PC-3 (cell line): ENCODE results near the gene KLF13. TPM values are rescaled to one million over a fixed set of nuclear protein-coding genes. Genes with fewer than 3 reads are reported as not detected.

ENCODE experiments used
- ATAC-seq: fragments of 200-7000 bp; cut with Tn5 transposase; 2 replicates; pipeline ENCODE4 v1.9.1; 2020; ENCODE audit warnings: mild to moderate bottlenecking, moderate library complexity
- BruUV-seq: library from RNA; stranded (reverse); fragments of 400-500 nt; replicated peaks from 2 replicates; lab custom pipeline; 2021; lab: Mats Ljungman, UMichigan
- CTCF ChIA-PET: fragments of 300-600 bp; sonication (Branson Sonifier 250); formaldehyde crosslinking; loops from one replicate; lab custom pipeline; 2022; ENCODE audit warnings: antibody characterized with exemption; lab: Charles Lee
- POLR2A ChIA-PET: fragments of 300-600 bp; sonication (Branson Sonifier 250); formaldehyde crosslinking; loops from one replicate; lab custom pipeline; 2022; ENCODE audit warnings: antibody characterized with exemption; ENCODE audit not compliant: unreplicated experiment; lab: Charles Lee
- DNase-seq: peaks from one replicate; pipeline ENCODE4 v3.0.0-alpha.2; 2015
- H2AFZ ChIP-seq: fragments of 300-600 bp; sonication (generic); 2 replicates; pipeline ENCODE4 v1.6.0; 2016; ENCODE audit warnings: antibody characterized with exemption, low read length
- H3F3A ChIP-seq: fragments of 300-600 bp; sonication (generic); one replicate; pipeline ENCODE4 v1.6.0; 2017; ENCODE audit warnings: antibody characterized with exemption, low read length, control low read depth, mild to moderate bottlenecking; ENCODE audit not compliant: unreplicated experiment
- H3K27ac ChIP-seq: fragments of 300-600 bp; sonication (generic); 2 replicates; pipeline ENCODE4 v1.5.1; 2016; ENCODE audit warnings: mild to moderate bottlenecking, low read length
- H3K27me3 ChIP-seq: fragments of 300-600 bp; sonication (generic); 2 replicates; pipeline ENCODE4 v1.6.1; 2016; ENCODE audit warnings: low read length, mixed read lengths
- H3K36me3 ChIP-seq: fragments of 300-600 bp; sonication (generic); 2 replicates; pipeline ENCODE4 v1.6.1; 2016; ENCODE audit warnings: low read depth, mixed run types, low read length, mixed read lengths
- H3K4me1 ChIP-seq: fragments of 300-600 bp; sonication (generic); 2 replicates; pipeline ENCODE4 v1.5.1; 2016; ENCODE audit warnings: low read length; ENCODE audit not compliant: insufficient read depth
- H3K4me2 ChIP-seq: fragments of 300-600 bp; sonication (generic); 2 replicates; pipeline ENCODE4 v1.6.0; 2016; ENCODE audit warnings: low read length
- H3K4me3 ChIP-seq: fragments of 300-600 bp; sonication (generic); 2 replicates; pipeline ENCODE4 v1.5.1; 2016; ENCODE audit warnings: mild to moderate bottlenecking, low read length, mixed read lengths
- H3K79me2 ChIP-seq: fragments of 300-600 bp; sonication (generic); 2 replicates; pipeline ENCODE4 v1.6.1; 2017; ENCODE audit warnings: low read length, mixed read lengths
- H3K9ac ChIP-seq: fragments of 300-600 bp; sonication (generic); 2 replicates; pipeline ENCODE4 v1.6.0; 2016; ENCODE audit warnings: mild to moderate bottlenecking, low read length
- H3K9me2 ChIP-seq: fragments of 300-600 bp; sonication (generic); replicated peaks from 2 replicates; pipeline ENCODE4 v1.6.1; 2016; ENCODE audit warnings: mixed run types, low read length, mixed read lengths
- H3K9me3 ChIP-seq: fragments of 300-600 bp; sonication (generic); 2 replicates; pipeline ENCODE4 v1.6.1; 2016; ENCODE audit warnings: low read length, mixed read lengths
- H4K20me1 ChIP-seq: fragments of 300-600 bp; sonication (generic); 2 replicates; pipeline ENCODE4 v1.6.1; 2016; ENCODE audit warnings: low read length, mixed read lengths
- EZH2 ChIP-seq: fragments of 300-600 bp; sonication (generic); IDR thresholded peaks from one replicate; pipeline ENCODE4 v1.6.1; 2017; ENCODE audit warnings: antibody characterized with exemption, mild to moderate bottlenecking, low read length; ENCODE audit not compliant: unreplicated experiment
- EZH2phosphoT487 ChIP-seq: fragments of 300-600 bp; sonication (generic); IDR thresholded peaks from 2 replicates; pipeline ENCODE4 v1.6.1; 2018; ENCODE audit warnings: mild to moderate bottlenecking, antibody characterized with exemption, low read length, borderline replicate concordance
- intact Hi-C: fragments of 100-400 bp; cut with micrococcal nuclease; formaldehyde crosslinking; loops from 2 replicates; pipeline ENCODE4 v1.9.0; 2023
- total RNA-seq: library from RNA; depleted of rRNA; stranded (reverse); fragments of >200 nt; gene quantifications from 2 replicates; pipeline ENCODE4 v1.2.3, GENCODE V29; 2014
- TF ChIP-seq, protein P1 (sequence below): fragments of 300-600 bp; sonication (generic); conservative IDR thresholded peaks from 2 replicates; pipeline ENCODE4 v1.5.1; 2017; ENCODE audit warnings: antibody characterized with exemption, low read depth, mild to moderate bottlenecking, low read length

Gene KLF13
- total RNA-seq, 1 experiment from 2014 or later, result 11.4 TPM

DNA sequence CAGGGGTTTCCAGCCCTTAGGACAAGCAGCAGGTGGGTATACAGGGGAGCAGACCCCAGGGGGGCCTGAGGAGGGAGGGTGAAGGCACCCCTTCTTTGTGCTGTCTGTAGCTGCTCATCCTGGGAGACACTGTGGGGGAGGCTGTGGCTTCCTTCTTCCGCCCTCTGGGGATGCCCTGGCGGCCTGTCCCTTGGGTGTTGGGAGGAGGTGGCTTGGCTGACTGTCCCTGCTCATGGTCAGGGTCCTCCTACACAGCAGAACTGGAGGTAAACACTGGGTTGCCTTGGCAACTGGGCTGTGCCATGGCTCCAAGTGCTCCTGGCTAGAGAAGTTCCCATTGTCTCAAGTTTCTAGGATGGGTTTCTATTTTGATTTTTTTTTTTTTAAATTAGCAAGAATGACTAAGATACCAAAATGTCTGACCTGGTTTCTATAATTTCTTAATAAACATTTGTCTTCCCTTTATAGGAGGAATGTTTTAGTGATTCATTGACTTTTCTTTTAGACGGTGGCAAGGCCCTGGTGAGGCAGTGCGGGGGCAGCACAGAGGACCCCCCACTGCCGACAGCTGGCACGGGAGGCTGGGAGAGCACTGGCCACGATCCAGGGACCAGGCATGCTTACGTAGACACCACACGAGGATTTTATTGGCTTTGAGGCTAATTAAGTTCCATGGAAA lies 12.4 kb downstream of the KLF13 start:
- Histone ChIP-seq H3K27me3 (no peaks in the 10 kb centered on the region), H3K27ac (no peak overlapping the region), H3F3A (no peaks in the 10 kb centered on the region), H4K20me1 (peaks cover 9% of the 10 kb centered on the region; the same call in 1 of the 2 replicates), H3K4me2 (no peak overlapping the region), H3K4me1 (peaks cover 4% of the 10 kb centered on the region; the same call in 1 of the 2 replicates), H3K9me2 (no peaks in the 10 kb centered on the region), H3K9ac (no peak overlapping the region), H3K79me2 (peaks cover 13% of the 10 kb centered on the region), H3K4me3 (no peak overlapping the region), H3K36me3 (no peaks in the 10 kb centered on the region), H3K9me3 (no peaks in the 10 kb centered on the region), H2AFZ (no peak overlapping the region)
- CTCF ChIA-PET, result no interaction called here
- no TSS peak for BruUV-seq
- POLR2A ChIA-PET, result no interaction called here
- ATAC-seq (peak; percentile 85), DNase-seq (peak; percentile 27)
- intact Hi-C loops, result no loop called here
- TF ChIP-seq, protein P1, sequence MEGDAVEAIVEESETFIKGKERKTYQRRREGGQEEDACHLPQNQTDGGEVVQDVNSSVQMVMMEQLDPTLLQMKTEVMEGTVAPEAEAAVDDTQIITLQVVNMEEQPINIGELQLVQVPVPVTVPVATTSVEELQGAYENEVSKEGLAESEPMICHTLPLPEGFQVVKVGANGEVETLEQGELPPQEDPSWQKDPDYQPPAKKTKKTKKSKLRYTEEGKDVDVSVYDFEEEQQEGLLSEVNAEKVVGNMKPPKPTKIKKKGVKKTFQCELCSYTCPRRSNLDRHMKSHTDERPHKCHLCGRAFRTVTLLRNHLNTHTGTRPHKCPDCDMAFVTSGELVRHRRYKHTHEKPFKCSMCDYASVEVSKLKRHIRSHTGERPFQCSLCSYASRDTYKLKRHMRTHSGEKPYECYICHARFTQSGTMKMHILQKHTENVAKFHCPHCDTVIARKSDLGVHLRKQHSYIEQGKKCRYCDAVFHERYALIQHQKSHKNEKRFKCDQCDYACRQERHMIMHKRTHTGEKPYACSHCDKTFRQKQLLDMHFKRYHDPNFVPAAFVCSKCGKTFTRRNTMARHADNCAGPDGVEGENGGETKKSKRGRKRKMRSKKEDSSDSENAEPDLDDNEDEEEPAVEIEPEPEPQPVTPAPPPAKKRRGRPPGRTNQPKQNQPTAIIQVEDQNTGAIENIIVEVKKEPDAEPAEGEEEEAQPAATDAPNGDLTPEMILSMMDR, result no peak
- TF ChIP-seq EZH2 (no peak), EZH2phosphoT487 (no peak)

DNA sequence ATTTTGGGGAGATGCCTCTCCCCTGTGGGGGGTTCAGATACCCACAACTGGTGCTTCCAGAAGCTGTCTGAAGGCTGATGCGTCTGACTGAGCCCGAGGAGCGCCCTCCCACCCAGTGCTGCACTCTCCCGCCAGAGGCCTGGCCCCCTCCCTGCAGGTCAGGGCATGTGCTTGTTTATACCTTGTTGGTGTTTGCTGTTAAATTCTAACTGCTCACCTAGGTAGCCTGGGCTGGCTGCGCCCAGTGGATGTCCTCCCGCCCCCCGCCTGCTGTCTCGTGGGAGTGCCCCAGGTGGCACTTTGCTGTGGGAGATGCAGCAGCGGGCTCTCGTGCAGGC lies 12.9 kb downstream of the KLF13 start:
- BruUV-seq, result no TSS peak
- ATAC-seq (no peak; the same call in 1 of the 2 replicates), DNase-seq (no peak)
- no peak overlapping the region for H3K4me3 ChIP-seq
- no peaks in the 10 kb centered on the region for H3K9me3 ChIP-seq
- H3K9ac ChIP-seq, result no peak overlapping the region
- H3K79me2 ChIP-seq, result peaks cover 11% of the 10 kb centered on the region; the same call in 1 of the 2 replicates
- intact Hi-C loops, result no loop called here
- CTCF ChIA-PET, result no interaction called here
- H3F3A ChIP-seq, result no peaks in the 10 kb centered on the region
- POLR2A ChIA-PET, result no interaction called here
- TF ChIP-seq EZH2, result no peak
- TF ChIP-seq, protein P1, result no peak
- TF ChIP-seq EZH2phosphoT487, result no peak
- no peaks in the 10 kb centered on the region for H3K36me3 ChIP-seq
- no peak overlapping the region for H2AFZ ChIP-seq
- peaks cover 9% of the 10 kb centered on the region; the same call in 1 of the 2 replicates for H4K20me1 ChIP-seq
- no peaks in the 10 kb centered on the region for H3K27me3 ChIP-seq
- peaks cover 4% of the 10 kb centered on the region; the same call in 1 of the 2 replicates for H3K4me1 ChIP-seq
- no peak overlapping the region for H3K27ac ChIP-seq
- H3K4me2 ChIP-seq, result no peak overlapping the region
- H3K9me2 ChIP-seq, result no peaks in the 10 kb centered on the region

DNA sequence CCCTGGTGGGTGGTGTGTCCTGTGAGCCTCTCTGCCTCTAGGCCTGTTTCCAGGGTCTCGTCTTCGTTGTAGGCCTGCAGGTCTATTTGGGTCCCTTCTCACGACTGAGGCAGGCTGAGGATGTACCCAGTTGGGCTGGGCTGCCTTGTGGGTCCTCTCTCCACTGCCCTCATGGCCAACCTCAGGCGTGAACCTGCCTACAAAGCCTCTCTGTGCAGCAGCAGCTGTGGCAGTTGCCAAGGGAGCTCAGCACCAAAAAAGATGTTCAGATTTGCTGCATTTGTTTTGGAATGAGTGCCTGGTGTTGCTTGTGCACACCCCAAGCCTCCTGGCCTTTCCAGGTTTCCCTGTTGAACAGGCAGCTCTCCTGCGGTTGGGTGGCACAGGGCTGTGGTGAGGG lies 13.4 kb downstream of the KLF13 start:
- H4K20me1 ChIP-seq, result peaks cover 9% of the 10 kb centered on the region; the same call in 1 of the 2 replicates
- CTCF ChIA-PET, result no interaction called here
- ATAC-seq, result no peak

More for the DNA sequence above, 13.4 kb downstream of the KLF13 start:
- Histone ChIP-seq H3F3A (no peaks in the 10 kb centered on the region), H3K4me1 (peaks cover 4% of the 10 kb centered on the region; the same call in 1 of the 2 replicates), H3K9me2 (no peaks in the 10 kb centered on the region), H3K4me3 (no peak overlapping the region), H3K36me3 (no peaks in the 10 kb centered on the region), H3K27me3 (no peaks in the 10 kb centered on the region), H3K79me2 (peaks cover 11% of the 10 kb centered on the region; the same call in 1 of the 2 replicates), H3K9me3 (no peaks in the 10 kb centered on the region), H3K9ac (no peak overlapping the region), H3K27ac (no peak overlapping the region), H3K4me2 (no peak overlapping the region), H2AFZ (no peak overlapping the region)
- BruUV-seq, result no TSS peak
- TF ChIP-seq EZH2 (no peak), EZH2phosphoT487 (no peak)
- TF ChIP-seq, protein P1, result no peak
- DNase-seq, result no peak
- POLR2A ChIA-PET, result no interaction called here
- intact Hi-C loops, result no loop called here
